CD14-positive monocyte (primary cell): ENCODE data around the gene PPP1CB. TPM values are rescaled to one million over a fixed set of nuclear protein-coding genes. Genes with fewer than 3 reads are reported as not detected.

Experiments used
- DNase-seq, 3 donors: peaks; one replicate each; pipeline ENCODE4 v3.0.0-alpha.2; 2011 to 2022
- H2AFZ ChIP-seq: 2 replicates; pipeline ENCODE4 v1.6.0; 2012; ENCODE audit warnings: mild to moderate bottlenecking, low read depth, low read length, inconsistent platforms; ENCODE audit not compliant: insufficient read depth, poor library complexity, severe bottlenecking
- H3K27ac ChIP-seq, 2 donors: 1 replicate in 1 of 2; 2 replicates in 1 of 2; pipeline ENCODE4 v1.5.1; 2012 to 2013; ENCODE audit warnings: low read length in 2 of 2, control low read depth in 1 of 2, inconsistent platforms in 1 of 2, low read depth in 1 of 2, mild to moderate bottlenecking in 1 of 2
- H3K27me3 ChIP-seq, 2 donors: one replicate each; pipeline versions ENCODE4 v1.6.0 to v1.6.1; 2011 to 2013; ENCODE audit warnings: low read length in 2 of 2; ENCODE audit not compliant: control insufficient read depth in 2 of 2, insufficient read depth in 2 of 2
- H3K36me3 ChIP-seq, 2 donors: replicated peaks in 1 of 2; 1 replicate in 1 of 2; 2 replicates in 1 of 2; pipeline versions ENCODE4 v1.5.1 to v1.6.1; 2012 to 2013; ENCODE audit warnings: low read length in 2 of 2, control low read depth in 1 of 2, inconsistent platforms in 1 of 2, mild to moderate bottlenecking in 1 of 2; ENCODE audit not compliant: insufficient read depth in 2 of 2, control insufficient read depth in 1 of 2
- H3K4me1 ChIP-seq, 2 donors: 1 replicate in 1 of 2; 2 replicates in 1 of 2; pipeline versions ENCODE4 v1.5.1 to v1.6.1; 2012 to 2013; ENCODE audit warnings: low read length in 2 of 2, control low read depth in 1 of 2, inconsistent platforms in 1 of 2, mild to moderate bottlenecking in 1 of 2, moderate library complexity in 1 of 2; ENCODE audit not compliant: insufficient read depth in 2 of 2, control insufficient read depth in 1 of 2
- H3K4me2 ChIP-seq: replicated peaks from 2 replicates; pipeline ENCODE3; 2012; ENCODE audit warnings: low read length, moderate library complexity, mild to moderate bottlenecking; ENCODE audit not compliant: poor library complexity, severe bottlenecking; ENCODE audit errors: extremely low read depth
- H3K4me3 ChIP-seq, 3 experiments: fragments of 200-600 bp in 1 of 3; sonication (generic) in 1 of 3; replicated peaks in 1 of 3; 1 replicate in 2 of 3; 2 replicates in 1 of 3; pipeline ENCODE4 v1.5.1; 2011 to 2013; ENCODE audit warnings: low read length in 3 of 3, mild to moderate bottlenecking in 3 of 3, control low read depth in 2 of 3, low read depth in 2 of 3, inconsistent platforms in 1 of 3, moderate library complexity in 1 of 3
- H3K79me2 ChIP-seq: 2 replicates; pipeline ENCODE4 v1.6.0; 2012; ENCODE audit warnings: mild to moderate bottlenecking, control low read depth, inconsistent platforms, low read length, moderate library complexity; ENCODE audit not compliant: insufficient read depth
- H3K9ac ChIP-seq: 2 replicates; pipeline ENCODE4 v1.6.0; 2017; ENCODE audit warnings: low read length, mild to moderate bottlenecking; ENCODE audit not compliant: insufficient read depth, poor library complexity, severe bottlenecking
- H3K9me3 ChIP-seq, 2 donors: replicated peaks in 1 of 2; 1 replicate in 1 of 2; 2 replicates in 1 of 2; pipeline versions ENCODE4 v1.5.1 to v1.6.1; 2012 to 2013; ENCODE audit warnings: low read length in 2 of 2, control low read depth in 1 of 2; ENCODE audit not compliant: control insufficient read depth in 1 of 2, insufficient read depth in 1 of 2
- H4K20me1 ChIP-seq: 2 replicates; pipeline ENCODE4 v1.6.0; 2012; ENCODE audit warnings: mild to moderate bottlenecking, low read length, control low read depth, moderate library complexity; ENCODE audit not compliant: insufficient read depth
- H3K27ac Mint-ChIP-seq, 7 donors: one replicate each; pipeline ENCODE4 v1.8.0; 2020; ENCODE audit warnings: mild to moderate bottlenecking in 7 of 7, mixed read lengths in 7 of 7, moderate library complexity in 6 of 7, inconsistent platforms in 2 of 7
- H3K27me3 Mint-ChIP-seq, 3 donors: one replicate each; pipeline ENCODE4 v1.8.0; 2021 to 2022; ENCODE audit warnings: low read depth in 3 of 3, mild to moderate bottlenecking in 3 of 3, mixed read lengths in 3 of 3, moderate library complexity in 3 of 3, inconsistent platforms in 1 of 3
- H3K36me3 Mint-ChIP-seq, 2 donors: one replicate each; pipeline ENCODE4 v1.8.0; 2020; ENCODE audit warnings: mixed read lengths in 2 of 2, inconsistent platforms in 1 of 2, mild to moderate bottlenecking in 1 of 2
- H3K4me1 Mint-ChIP-seq: one replicate; pipeline ENCODE4 v1.8.0; 2020; ENCODE audit warnings: mild to moderate bottlenecking, mixed read lengths
- H3K4me3 Mint-ChIP-seq, 2 donors: one replicate each; pipeline ENCODE4 v1.8.0; 2020; ENCODE audit warnings: mild to moderate bottlenecking in 2 of 2, mixed read lengths in 2 of 2, moderate library complexity in 1 of 2
- H3K9me3 Mint-ChIP-seq, 7 donors: one replicate each; pipeline ENCODE4 v1.8.0; 2020 to 2022; ENCODE audit warnings: mixed read lengths in 7 of 7, mild to moderate bottlenecking in 6 of 7, moderate library complexity in 6 of 7, inconsistent platforms in 2 of 7
- WGBS: methylation state at CpG from one replicate; pipeline ENCODE4 v1.1.5; 2013; ENCODE audit warnings: missing lambda C conversion rate; ENCODE audit not compliant: insufficient coverage; 5-methylcytosine and 5-hydroxymethylcytosine counted together
- intact Hi-C, 2 donors: fragments of 100-400 bp; cut with micrococcal nuclease; formaldehyde crosslinking; loops; one replicate each; pipeline versions ENCODE4 v1.15.0 to v1.15.1; 2023
- polyA plus RNA-seq, 3 donors: library from polyadenylated mRNA; depleted of rRNA in 1 of 3; unstranded in 2 of 3; stranded (reverse) in 1 of 3; fragments of 300-500 nt in 2 of 3; fragments of >200 nt in 1 of 3; fragmentation: Illumina TruSeq in 2 of 3; gene quantifications; 1 replicate in 2 of 3; 2 replicates in 1 of 3; pipeline ENCODE4 v1.2.3, GENCODE V29; 2012 to 2021
- TF ChIP-seq, protein P1 (sequence below): fragments of 200-600 bp; IDR thresholded peaks from one replicate; pipeline ENCODE4 v1.8.0; 2022; ENCODE audit warnings: antibody characterized with exemption, mild to moderate bottlenecking

Gene PPP1CB
- polyA plus RNA-seq, 3 donors, result 25.3 to 142 (median 69.4) TPM

DNA sequence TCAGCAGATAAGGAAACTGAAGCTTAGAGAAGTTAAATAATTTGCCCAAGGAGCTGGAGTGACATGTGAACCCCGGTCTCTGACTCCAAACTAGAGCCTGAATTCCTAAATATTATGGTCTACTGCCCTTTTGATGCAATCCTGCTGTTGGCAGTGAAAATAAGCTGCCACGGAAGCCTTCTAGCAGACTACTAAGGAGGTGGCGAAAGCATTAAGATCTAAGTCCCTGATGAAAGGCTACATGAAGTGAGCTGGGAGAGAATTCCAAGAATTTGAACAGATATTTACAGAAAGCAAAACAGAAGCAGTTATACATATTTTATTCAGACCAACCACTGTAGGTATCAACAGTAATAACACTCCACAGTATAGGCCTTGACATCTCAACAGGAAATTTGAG is 90.4 kb downstream of the PPP1CB start:
- Histone ChIP-seq H3K9me3 (no peaks in the 10 kb centered on the region), H2AFZ (no peak overlapping the region), H3K9ac (no peak overlapping the region), H4K20me1 (no peaks in the 10 kb centered on the region), H3K4me3 (no peak overlapping the region), H3K4me1 (no peaks in the 10 kb centered on the region), H3K36me3 (no peaks in the 10 kb centered on the region), H3K27ac (no peak overlapping the region), H3K27me3 (no peaks in the 10 kb centered on the region), H3K79me2 (no peaks in the 10 kb centered on the region), H3K4me2 (no peak overlapping the region)
- DNase-seq, result no peak
- Mint-ChIP-seq H3K4me1 (no peaks in the 10 kb centered on the region), H3K36me3 (peaks cover 7 to 9% of the 10 kb centered on the region in 2 donors), H3K4me3 (no peak overlapping the region), H3K27me3 (peaks cover 0 to 2% (median 0%) of the 10 kb centered on the region in 3 donors), H3K9me3 (no peaks in the 10 kb centered on the region), H3K27ac (no peak overlapping the region)
- no CpG with 5 or more reads among the region's 3 CpGs for WGBS
- intact Hi-C loops, result no loop called here
- TF ChIP-seq, protein P1, sequence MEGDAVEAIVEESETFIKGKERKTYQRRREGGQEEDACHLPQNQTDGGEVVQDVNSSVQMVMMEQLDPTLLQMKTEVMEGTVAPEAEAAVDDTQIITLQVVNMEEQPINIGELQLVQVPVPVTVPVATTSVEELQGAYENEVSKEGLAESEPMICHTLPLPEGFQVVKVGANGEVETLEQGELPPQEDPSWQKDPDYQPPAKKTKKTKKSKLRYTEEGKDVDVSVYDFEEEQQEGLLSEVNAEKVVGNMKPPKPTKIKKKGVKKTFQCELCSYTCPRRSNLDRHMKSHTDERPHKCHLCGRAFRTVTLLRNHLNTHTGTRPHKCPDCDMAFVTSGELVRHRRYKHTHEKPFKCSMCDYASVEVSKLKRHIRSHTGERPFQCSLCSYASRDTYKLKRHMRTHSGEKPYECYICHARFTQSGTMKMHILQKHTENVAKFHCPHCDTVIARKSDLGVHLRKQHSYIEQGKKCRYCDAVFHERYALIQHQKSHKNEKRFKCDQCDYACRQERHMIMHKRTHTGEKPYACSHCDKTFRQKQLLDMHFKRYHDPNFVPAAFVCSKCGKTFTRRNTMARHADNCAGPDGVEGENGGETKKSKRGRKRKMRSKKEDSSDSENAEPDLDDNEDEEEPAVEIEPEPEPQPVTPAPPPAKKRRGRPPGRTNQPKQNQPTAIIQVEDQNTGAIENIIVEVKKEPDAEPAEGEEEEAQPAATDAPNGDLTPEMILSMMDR, result no peak

Other genes with a start within 250 kb of the PPP1CB start
- gene SPDYA, start 59.0 kb downstream of the PPP1CB start, polyA plus RNA-seq, result under 1 TPM in 1 of 3 donors, not detected in 2; 0.15 TPM
- gene TRMT61B, start 118.5 kb downstream of the PPP1CB start, polyA plus RNA-seq, result 10 to 100 TPM in 1 of 3 donors, 1 to 10 TPM in 2; 6.7 to 10.2 (median 8.1) TPM
- 10 to 100 TPM; 12.2 to 19.2 (median 16.1) TPM for gene WDR43, start 142.8 kb downstream of the PPP1CB start, polyA plus RNA-seq
- 1 to 10 TPM in 1 of 3 donors, under 1 TPM in 1, not detected in 1; 0.23 to 5.5 TPM for gene TOGARAM2, start 229.5 kb downstream of the PPP1CB start, polyA plus RNA-seq